ENCODE data around the gene TAF9. TPM values are rescaled to one million over a fixed set of nuclear protein-coding genes. Genes with fewer than 3 reads are reported as not detected.

The TAF9 gene
- total and polyA plus RNA-seq, 2 of the 13 experiments (the other 11 are each of a cell fraction or from before 2014, with no cell fraction given), result 113 to 218 TPM

DNA sequence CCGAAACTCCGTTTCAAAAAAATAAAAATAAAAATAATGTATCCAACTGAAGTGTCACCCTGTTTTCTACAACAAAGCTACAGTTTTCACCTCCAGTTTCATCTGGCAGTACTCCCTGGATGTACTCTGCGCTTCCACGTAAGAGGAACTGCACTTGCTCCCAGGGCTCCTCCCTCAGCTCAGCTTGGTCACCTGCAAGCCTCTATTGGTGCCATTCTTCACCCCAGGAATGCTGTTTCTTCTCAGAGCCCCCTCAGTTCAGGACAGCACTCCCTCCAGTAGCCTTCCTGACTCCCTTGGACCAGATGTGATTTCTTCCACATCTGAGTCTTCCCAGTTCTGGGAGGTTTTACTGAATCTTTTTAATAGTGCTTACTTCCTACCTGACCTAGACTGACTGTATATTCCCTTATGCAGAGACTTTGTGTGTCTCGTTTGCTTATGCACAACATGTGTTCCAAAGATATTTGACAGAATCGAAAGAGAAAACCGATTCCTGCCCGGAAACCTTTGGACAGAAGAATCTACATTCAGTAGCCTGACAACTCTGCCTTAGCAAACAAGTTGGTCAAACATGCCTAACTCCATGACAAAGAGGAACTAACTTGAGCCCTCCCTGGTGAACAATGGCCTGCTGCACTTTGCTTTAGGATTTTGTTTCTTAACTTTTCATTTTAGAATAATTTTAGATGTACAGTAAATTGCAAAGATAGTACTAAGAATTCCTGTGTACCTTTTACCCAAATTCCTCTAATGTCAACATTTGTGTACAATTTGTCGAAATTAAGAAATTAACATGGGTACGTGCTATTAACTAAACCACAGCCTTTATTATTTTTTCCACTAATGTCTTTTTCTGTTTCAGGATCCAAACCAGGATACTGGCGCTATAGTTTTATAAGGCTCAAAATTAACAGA lies 37.5 kb downstream of the TAF9 start (continued):
- TF ChIP-seq, protein P1, sequence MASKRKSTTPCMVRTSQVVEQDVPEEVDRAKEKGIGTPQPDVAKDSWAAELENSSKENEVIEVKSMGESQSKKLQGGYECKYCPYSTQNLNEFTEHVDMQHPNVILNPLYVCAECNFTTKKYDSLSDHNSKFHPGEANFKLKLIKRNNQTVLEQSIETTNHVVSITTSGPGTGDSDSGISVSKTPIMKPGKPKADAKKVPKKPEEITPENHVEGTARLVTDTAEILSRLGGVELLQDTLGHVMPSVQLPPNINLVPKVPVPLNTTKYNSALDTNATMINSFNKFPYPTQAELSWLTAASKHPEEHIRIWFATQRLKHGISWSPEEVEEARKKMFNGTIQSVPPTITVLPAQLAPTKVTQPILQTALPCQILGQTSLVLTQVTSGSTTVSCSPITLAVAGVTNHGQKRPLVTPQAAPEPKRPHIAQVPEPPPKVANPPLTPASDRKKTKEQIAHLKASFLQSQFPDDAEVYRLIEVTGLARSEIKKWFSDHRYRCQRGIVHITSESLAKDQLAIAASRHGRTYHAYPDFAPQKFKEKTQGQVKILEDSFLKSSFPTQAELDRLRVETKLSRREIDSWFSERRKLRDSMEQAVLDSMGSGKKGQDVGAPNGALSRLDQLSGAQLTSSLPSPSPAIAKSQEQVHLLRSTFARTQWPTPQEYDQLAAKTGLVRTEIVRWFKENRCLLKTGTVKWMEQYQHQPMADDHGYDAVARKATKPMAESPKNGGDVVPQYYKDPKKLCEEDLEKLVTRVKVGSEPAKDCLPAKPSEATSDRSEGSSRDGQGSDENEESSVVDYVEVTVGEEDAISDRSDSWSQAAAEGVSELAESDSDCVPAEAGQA (IDR thresholded peaks at IDR 0.05; ENCODE audit: low read depth), result no peak
- TF ChIP-seq, protein P1 (CRISPR knock-in tag; IDR thresholded peaks at IDR 0.05; ENCODE audit: borderline replicate concordance), result no peak
- TF ChIP-seq GATA4 (IDR thresholded peaks at IDR 0.05; ENCODE audit: borderline replicate concordance, low read depth), result no peak
- TF ChIP-seq SNRNP70 (IDR thresholded peaks at IDR 0.05; ENCODE audit: low read depth, low read length), result no peak
- TF ChIP-seq ZNF337 (CRISPR knock-in tag; IDR thresholded peaks at IDR 0.05; ENCODE audit: borderline replicate concordance, low read depth), result no peak
- TF ChIP-seq, protein P2, sequence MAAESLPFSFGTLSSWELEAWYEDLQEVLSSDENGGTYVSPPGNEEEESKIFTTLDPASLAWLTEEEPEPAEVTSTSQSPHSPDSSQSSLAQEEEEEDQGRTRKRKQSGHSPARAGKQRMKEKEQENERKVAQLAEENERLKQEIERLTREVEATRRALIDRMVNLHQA (CRISPR knock-in tag; IDR thresholded peaks at IDR 0.05), result no peak
- TF ChIP-seq KLF13 (CRISPR knock-in tag; IDR thresholded peaks at IDR 0.05), result no peak
- TF ChIP-seq MED1 (CRISPR knock-in tag; IDR thresholded peaks at IDR 0.05), result no peak
- no peak for TF ChIP-seq GZF1 (CRISPR knock-in tag; IDR thresholded peaks at IDR 0.05)
- TF ChIP-seq, protein P3, sequence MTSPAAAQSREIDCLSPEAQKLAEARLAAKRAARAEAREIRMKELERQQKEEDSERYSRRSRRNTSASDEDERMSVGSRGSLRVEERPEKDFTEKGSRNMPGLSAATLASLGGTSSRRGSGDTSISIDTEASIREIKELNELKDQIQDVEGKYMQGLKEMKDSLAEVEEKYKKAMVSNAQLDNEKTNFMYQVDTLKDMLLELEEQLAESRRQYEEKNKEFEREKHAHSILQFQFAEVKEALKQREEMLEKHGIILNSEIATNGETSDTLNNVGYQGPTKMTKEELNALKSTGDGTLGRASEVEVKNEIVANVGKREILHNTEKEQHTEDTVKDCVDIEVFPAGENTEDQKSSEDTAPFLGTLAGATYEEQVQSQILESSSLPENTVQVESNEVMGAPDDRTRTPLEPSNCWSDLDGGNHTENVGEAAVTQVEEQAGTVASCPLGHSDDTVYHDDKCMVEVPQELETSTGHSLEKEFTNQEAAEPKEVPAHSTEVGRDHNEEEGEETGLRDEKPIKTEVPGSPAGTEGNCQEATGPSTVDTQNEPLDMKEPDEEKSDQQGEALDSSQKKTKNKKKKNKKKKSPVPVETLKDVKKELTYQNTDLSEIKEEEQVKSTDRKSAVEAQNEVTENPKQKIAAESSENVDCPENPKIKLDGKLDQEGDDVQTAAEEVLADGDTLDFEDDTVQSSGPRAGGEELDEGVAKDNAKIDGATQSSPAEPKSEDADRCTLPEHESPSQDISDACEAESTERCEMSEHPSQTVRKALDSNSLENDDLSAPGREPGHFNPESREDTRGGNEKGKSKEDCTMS (CRISPR knock-in tag; conservative IDR thresholded peaks at IDR 0.05), result no peak
- no peak for TF ChIP-seq JUN (CRISPR knock-in tag; IDR thresholded peaks at IDR 0.05)
- TF ChIP-seq, protein P4, sequence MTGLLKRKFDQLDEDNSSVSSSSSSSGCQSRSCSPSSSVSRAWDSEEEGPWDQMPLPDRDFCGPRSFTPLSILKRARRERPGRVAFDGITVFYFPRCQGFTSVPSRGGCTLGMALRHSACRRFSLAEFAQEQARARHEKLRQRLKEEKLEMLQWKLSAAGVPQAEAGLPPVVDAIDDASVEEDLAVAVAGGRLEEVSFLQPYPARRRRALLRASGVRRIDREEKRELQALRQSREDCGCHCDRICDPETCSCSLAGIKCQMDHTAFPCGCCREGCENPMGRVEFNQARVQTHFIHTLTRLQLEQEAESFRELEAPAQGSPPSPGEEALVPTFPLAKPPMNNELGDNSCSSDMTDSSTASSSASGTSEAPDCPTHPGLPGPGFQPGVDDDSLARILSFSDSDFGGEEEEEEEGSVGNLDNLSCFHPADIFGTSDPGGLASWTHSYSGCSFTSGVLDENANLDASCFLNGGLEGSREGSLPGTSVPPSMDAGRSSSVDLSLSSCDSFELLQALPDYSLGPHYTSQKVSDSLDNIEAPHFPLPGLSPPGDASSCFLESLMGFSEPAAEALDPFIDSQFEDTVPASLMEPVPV (CRISPR knock-in tag; IDR thresholded peaks at IDR 0.05), result no peak
- TF ChIP-seq ZNF615 (CRISPR knock-in tag; IDR thresholded peaks at IDR 0.05; ENCODE audit: borderline replicate concordance), result no peak
- TF ChIP-seq THYN1 (CRISPR knock-in tag; IDR thresholded peaks at IDR 0.05; ENCODE audit: borderline replicate concordance, low read depth), result no peak
- no peak for TF ChIP-seq SP2 (CRISPR knock-in tag; IDR thresholded peaks at IDR 0.05)
- TF ChIP-seq ZNF816 (CRISPR knock-in tag; IDR thresholded peaks at IDR 0.05; ENCODE audit: borderline replicate concordance), result no peak
- no peak for TF ChIP-seq ZNF282 (IDR thresholded peaks at IDR 0.05; ENCODE audit: partially characterized antibody)
- TF ChIP-seq RFX3 (CRISPR knock-in tag; IDR thresholded peaks at IDR 0.05), result no peak
- TF ChIP-seq GABPA (IDR thresholded peaks at IDR 0.05; ENCODE audit: low read depth, low read length), result no peak
- TF ChIP-seq GABPA (CRISPR knock-in tag; IDR thresholded peaks at IDR 0.05; ENCODE audit: low read depth), result peak; percentile 7; the same call in 1 of the 2 replicates
